MCF 10A (cell line): ENCODE results near the gene MED13L. TPM values are rescaled to one million over a fixed set of nuclear protein-coding genes. Genes with fewer than 3 reads are reported as not detected.

ENCODE experiments used
- BruUV-seq: library from RNA; stranded (reverse); fragments of 400-500 nt; replicated peaks from 2 replicates; lab custom pipeline; 2021; lab: Mats Ljungman, UMichigan
- CTCF ChIA-PET: fragments of 300-600 bp; sonication (Branson Sonifier 250); formaldehyde crosslinking; extraction: SDS; loops from one replicate; lab custom pipeline; 2021; ENCODE audit warnings: antibody characterized with exemption, inconsistent platforms; lab: Yijun Ruan, JAX
- POLR2A ChIA-PET: fragments of 300-600, 350-650 bp; sonication (Branson Sonifier 250); formaldehyde crosslinking; extraction: SDS; loops from one replicate; lab custom pipeline; 2020; ENCODE audit warnings: antibody characterized with exemption, inconsistent platforms; lab: Yijun Ruan, JAX
- DNase-seq: peaks from one replicate; pipeline ENCODE4 v3.0.0-alpha.2; 2018; ENCODE audit not compliant: unreplicated experiment
- H3K27ac Mint-ChIP-seq: one replicate; pipeline ENCODE4 v1.8.0; 2022; ENCODE audit warnings: mild to moderate bottlenecking, low read depth, mixed read lengths; ENCODE audit not compliant: unreplicated experiment
- H3K27me3 Mint-ChIP-seq: one replicate; pipeline ENCODE4 v1.8.0; 2022; ENCODE audit warnings: mixed read lengths; ENCODE audit not compliant: insufficient read depth, unreplicated experiment
- H3K36me3 Mint-ChIP-seq: one replicate; pipeline ENCODE4 v1.8.0; 2022; ENCODE audit warnings: mild to moderate bottlenecking, moderate library complexity, mixed read lengths; ENCODE audit not compliant: insufficient read depth, unreplicated experiment
- H3K4me1 Mint-ChIP-seq: one replicate; pipeline ENCODE4 v1.8.0; 2022; ENCODE audit warnings: mixed read lengths; ENCODE audit not compliant: insufficient read depth, unreplicated experiment
- H3K4me3 Mint-ChIP-seq: one replicate; pipeline ENCODE4 v1.8.0; 2022; ENCODE audit warnings: mild to moderate bottlenecking, moderate library complexity, mixed read lengths; ENCODE audit not compliant: unreplicated experiment
- H3K9me3 Mint-ChIP-seq: one replicate; pipeline ENCODE4 v1.8.0; 2022; ENCODE audit warnings: mixed read lengths; ENCODE audit not compliant: unreplicated experiment
- intact Hi-C: fragments of 100-400 bp; cut with micrococcal nuclease; formaldehyde crosslinking; loops from 2 replicates; pipeline ENCODE4 v1.14.1; 2022
- total RNA-seq: library from RNA; stranded (reverse); gene quantifications from 2 replicates; pipeline ENCODE4 v1.2.3, GENCODE V29; 2022
- TF ChIP-seq, protein P1 (sequence below): fragments of 200-600 bp; IDR thresholded peaks from one replicate; pipeline ENCODE4 v1.8.0; 2022; ENCODE audit warnings: antibody characterized with exemption, mild to moderate bottlenecking; ENCODE audit not compliant: unreplicated experiment

Gene MED13L
- total RNA-seq, 1 experiment from 2014 or later, result 91.6 TPM

GRCh38 chr12:116280595-116281290, 3.2 kb upstream of the MED13L start:
- H3K4me3 Mint-ChIP-seq, result no peak overlapping the region
- intact Hi-C loops, result no loop called here
- H3K27ac Mint-ChIP-seq, result no peak overlapping the region
- H3K9me3 Mint-ChIP-seq, result no peaks in the 10 kb centered on the region
- ChIA-PET CTCF (interaction anchor here (0.6 kb wide), 1 partner anchor 320 kb away, joined by 3 read pairs; no protein-coding TSS in a partner anchor), POLR2A (interaction anchor here (0.8 kb wide), 1 partner anchor 155 kb away, joined by 3 read pairs; no protein-coding TSS in a partner anchor)
- BruUV-seq, result no TSS peak
- peaks cover 4% of the 10 kb centered on the region for H3K4me1 Mint-ChIP-seq
- peaks cover 6% of the 10 kb centered on the region for H3K36me3 Mint-ChIP-seq
- DNase-seq, result no peak
- H3K27me3 Mint-ChIP-seq, result no peaks in the 10 kb centered on the region
- TF ChIP-seq, protein P1, sequence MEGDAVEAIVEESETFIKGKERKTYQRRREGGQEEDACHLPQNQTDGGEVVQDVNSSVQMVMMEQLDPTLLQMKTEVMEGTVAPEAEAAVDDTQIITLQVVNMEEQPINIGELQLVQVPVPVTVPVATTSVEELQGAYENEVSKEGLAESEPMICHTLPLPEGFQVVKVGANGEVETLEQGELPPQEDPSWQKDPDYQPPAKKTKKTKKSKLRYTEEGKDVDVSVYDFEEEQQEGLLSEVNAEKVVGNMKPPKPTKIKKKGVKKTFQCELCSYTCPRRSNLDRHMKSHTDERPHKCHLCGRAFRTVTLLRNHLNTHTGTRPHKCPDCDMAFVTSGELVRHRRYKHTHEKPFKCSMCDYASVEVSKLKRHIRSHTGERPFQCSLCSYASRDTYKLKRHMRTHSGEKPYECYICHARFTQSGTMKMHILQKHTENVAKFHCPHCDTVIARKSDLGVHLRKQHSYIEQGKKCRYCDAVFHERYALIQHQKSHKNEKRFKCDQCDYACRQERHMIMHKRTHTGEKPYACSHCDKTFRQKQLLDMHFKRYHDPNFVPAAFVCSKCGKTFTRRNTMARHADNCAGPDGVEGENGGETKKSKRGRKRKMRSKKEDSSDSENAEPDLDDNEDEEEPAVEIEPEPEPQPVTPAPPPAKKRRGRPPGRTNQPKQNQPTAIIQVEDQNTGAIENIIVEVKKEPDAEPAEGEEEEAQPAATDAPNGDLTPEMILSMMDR, result no peak

DNA sequence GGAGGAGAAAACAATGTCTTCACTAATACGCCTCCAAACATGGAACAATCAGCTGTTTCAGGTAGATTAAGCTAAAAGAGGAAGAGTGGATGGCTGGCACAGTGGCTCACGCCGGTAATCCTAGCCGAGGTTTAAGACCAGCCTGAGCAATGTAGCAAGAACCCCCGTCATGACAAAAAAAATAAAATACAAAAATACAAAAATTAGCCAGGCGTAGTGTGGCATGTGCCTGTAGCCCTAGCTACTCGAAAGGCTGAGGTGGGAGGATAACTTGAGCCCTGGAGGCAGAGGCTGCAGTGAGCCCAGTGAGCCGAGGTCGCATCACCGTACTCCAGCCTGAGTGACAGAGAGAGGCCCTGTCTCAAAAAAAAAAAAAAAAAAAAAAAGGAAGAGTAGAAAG, 1.2 kb upstream of the MED13L start:
- Mint-ChIP-seq H3K27me3 (no peaks in the 10 kb centered on the region), H3K36me3 (peaks cover 6% of the 10 kb centered on the region), H3K4me3 (no peak overlapping the region), H3K27ac (no peak overlapping the region), H3K9me3 (no peaks in the 10 kb centered on the region), H3K4me1 (peaks cover 7% of the 10 kb centered on the region)
- no TSS peak for BruUV-seq
- ChIA-PET POLR2A (interaction anchor here (1.0 to 2.1 kb wide), 2 partner anchors 16 to 39 kb away, joined by 5 to 10 read pairs; no protein-coding TSS in a partner anchor), CTCF (interaction anchor here (0.6 to 1.0 kb wide), 8 partner anchors 14 to 358 kb away, joined by 3 to 5 read pairs (median 3); no protein-coding TSS in a partner anchor)
- TF ChIP-seq, protein P1, result no peak
- intact Hi-C loops, result loop anchor here (5.0 to 10.0 kb wide), 4 partner anchors 149 to 429 kb away; no protein-coding TSS in a partner anchor
- no peak for DNase-seq

DNA sequence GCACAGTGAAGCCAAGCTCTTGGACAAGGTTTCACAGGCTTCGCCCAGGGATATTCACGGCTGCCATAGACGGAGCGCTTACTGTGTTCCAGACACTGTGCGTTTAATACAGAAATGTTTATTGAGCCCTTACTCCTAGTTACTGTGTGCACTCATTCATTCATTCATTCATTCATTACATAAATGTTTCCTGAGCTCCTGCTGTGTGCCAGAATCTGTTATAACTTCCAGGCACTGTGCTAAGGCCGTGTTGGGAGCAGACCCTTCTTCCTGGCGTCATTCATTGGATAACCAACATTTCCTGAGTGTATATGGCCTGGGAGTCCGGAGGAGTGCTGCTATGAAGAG, 760 bp upstream of the MED13L start:
- peaks cover 11% of the 10 kb centered on the region for H3K4me1 Mint-ChIP-seq
- H3K27ac Mint-ChIP-seq, result no peak overlapping the region
- H3K9me3 Mint-ChIP-seq, result no peaks in the 10 kb centered on the region
- BruUV-seq, result no TSS peak
- POLR2A ChIA-PET, result interaction anchor here (0.6 to 2.1 kb wide), 5 partner anchors 16 to 1137 kb away, joined by 3 to 10 read pairs (median 3); no protein-coding TSS in a partner anchor
- peak overlapping the region; percentile 84 for H3K4me3 Mint-ChIP-seq
- intact Hi-C loops, result loop anchor here (5.0 to 10.0 kb wide), 4 partner anchors 149 to 429 kb away; no protein-coding TSS in a partner anchor
- TF ChIP-seq, protein P1, result no peak
- peaks cover 6% of the 10 kb centered on the region for H3K36me3 Mint-ChIP-seq
- no peaks in the 10 kb centered on the region for H3K27me3 Mint-ChIP-seq
- no peak for DNase-seq
- CTCF ChIA-PET, result interaction anchor here (0.6 to 1.0 kb wide), 11 partner anchors 15 to 1476 kb away, joined by 3 to 5 read pairs (median 3); no protein-coding TSS in a partner anchor
